Left lung (tissue), 10 donors: ENCODE measurements around the gene MED16. TPM values are rescaled to one million over a fixed set of nuclear protein-coding genes. Genes with fewer than 3 reads are reported as not detected.

Experiments
- ATAC-seq: fragments of 200-7000 bp; cut with Tn5 transposase; one replicate; pipeline ENCODE4 v1.9.1; 2020; ENCODE audit warnings: moderate library complexity
- DNase-seq, 4 donors: peaks; one replicate each; pipeline ENCODE4 v3.0.0-alpha.2; 2013 to 2020
- H3K27ac ChIP-seq, 2 donors: fragments of 200-600 bp; sonication (generic) in 1 of 2; one replicate each; pipeline versions ENCODE4 v1.5.0 to v1.8.0; 2020 to 2021
- H3K27me3 ChIP-seq, 2 donors: fragments of 200-600 bp; sonication (generic) in 1 of 2; one replicate each; pipeline versions ENCODE4 v1.5.0 to v1.8.0; 2020 to 2021
- H3K36me3 ChIP-seq, 2 donors: fragments of 200-600 bp; sonication (generic) in 1 of 2; one replicate each; pipeline versions ENCODE4 v1.5.0 to v1.8.0; 2020 to 2021
- H3K4me1 ChIP-seq, 2 donors: fragments of 200-600 bp; one replicate each; pipeline ENCODE4 v1.8.0; 2021
- H3K4me3 ChIP-seq, 2 donors: fragments of 200-600 bp; sonication (generic) in 1 of 2; one replicate each; pipeline versions ENCODE4 v1.5.0 to v1.8.0; 2020 to 2021; ENCODE audit warnings: mild to moderate bottlenecking in 1 of 2
- H3K9me3 ChIP-seq, 2 donors: fragments of 200-600 bp; sonication (generic) in 1 of 2; one replicate each; pipeline versions ENCODE4 v1.5.0 to v1.8.0; 2020 to 2021
- intact Hi-C, 2 donors: fragments of 100-400 bp; cut with DNase I; formaldehyde crosslinking; loops; one replicate each; pipeline versions ENCODE4 v1.11.2 to v1.14.2; 2022
- polyA plus RNA-seq, 6 donors: library from polyadenylated mRNA; unstranded; fragments of 120-200 nt; gene quantifications; one replicate each; pipeline ENCODE4 v1.2.1, GENCODE V29; 2013; ENCODE audit not compliant: insufficient read length in 6 of 6
- total RNA-seq, 2 donors: library from RNA; stranded (reverse); fragmentation: NEBNext Ultra II Directional; extraction: Animal tissue kit (Norgen Biotek cat#: 25700); gene quantifications; one replicate each; pipeline ENCODE4 v1.2.1, GENCODE V29; 2021
- TF ChIP-seq, protein P1 (sequence below), 2 donors: fragments of 200-600 bp; sonication (generic) in 1 of 2; IDR thresholded peaks; one replicate each; pipeline versions ENCODE4 v1.5.0 to v1.8.0; 2021; ENCODE audit warnings: antibody characterized with exemption in 2 of 2
- donor health status: DM: no; HTN: yes; CAD: no.
- donor health status: DM: no; HTN: no; CAD: no.

MED16 gene
- total and polyA plus RNA-seq, 8 donors = 42.4 to 61.7 (median 53.0) TPM

- intact Hi-C loops = no loop called here
- TF ChIP-seq, protein P1, sequence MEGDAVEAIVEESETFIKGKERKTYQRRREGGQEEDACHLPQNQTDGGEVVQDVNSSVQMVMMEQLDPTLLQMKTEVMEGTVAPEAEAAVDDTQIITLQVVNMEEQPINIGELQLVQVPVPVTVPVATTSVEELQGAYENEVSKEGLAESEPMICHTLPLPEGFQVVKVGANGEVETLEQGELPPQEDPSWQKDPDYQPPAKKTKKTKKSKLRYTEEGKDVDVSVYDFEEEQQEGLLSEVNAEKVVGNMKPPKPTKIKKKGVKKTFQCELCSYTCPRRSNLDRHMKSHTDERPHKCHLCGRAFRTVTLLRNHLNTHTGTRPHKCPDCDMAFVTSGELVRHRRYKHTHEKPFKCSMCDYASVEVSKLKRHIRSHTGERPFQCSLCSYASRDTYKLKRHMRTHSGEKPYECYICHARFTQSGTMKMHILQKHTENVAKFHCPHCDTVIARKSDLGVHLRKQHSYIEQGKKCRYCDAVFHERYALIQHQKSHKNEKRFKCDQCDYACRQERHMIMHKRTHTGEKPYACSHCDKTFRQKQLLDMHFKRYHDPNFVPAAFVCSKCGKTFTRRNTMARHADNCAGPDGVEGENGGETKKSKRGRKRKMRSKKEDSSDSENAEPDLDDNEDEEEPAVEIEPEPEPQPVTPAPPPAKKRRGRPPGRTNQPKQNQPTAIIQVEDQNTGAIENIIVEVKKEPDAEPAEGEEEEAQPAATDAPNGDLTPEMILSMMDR (IDR thresholded peaks at IDR 0.05) = no peak
- DNase-seq = no peak
- H3K36me3 ChIP-seq = peaks cover 0 to 46% of the 10 kb centered on the region in 2 donors
- ATAC-seq = no peak
- no peaks in the 10 kb centered on the region for H3K9me3 ChIP-seq
- H3K27ac ChIP-seq = peak overlapping the region in 1 of 2 donors; percentile 78
- no peak overlapping the region for H3K4me3 ChIP-seq
- H3K27me3 ChIP-seq = no peaks in the 10 kb centered on the region
- H3K4me1 ChIP-seq = peaks cover 0 to 32% of the 10 kb centered on the region in 2 donors
Observed at GRCh38 chr19:868458-869244, 24.3 kb downstream of the MED16 start.

DNA sequence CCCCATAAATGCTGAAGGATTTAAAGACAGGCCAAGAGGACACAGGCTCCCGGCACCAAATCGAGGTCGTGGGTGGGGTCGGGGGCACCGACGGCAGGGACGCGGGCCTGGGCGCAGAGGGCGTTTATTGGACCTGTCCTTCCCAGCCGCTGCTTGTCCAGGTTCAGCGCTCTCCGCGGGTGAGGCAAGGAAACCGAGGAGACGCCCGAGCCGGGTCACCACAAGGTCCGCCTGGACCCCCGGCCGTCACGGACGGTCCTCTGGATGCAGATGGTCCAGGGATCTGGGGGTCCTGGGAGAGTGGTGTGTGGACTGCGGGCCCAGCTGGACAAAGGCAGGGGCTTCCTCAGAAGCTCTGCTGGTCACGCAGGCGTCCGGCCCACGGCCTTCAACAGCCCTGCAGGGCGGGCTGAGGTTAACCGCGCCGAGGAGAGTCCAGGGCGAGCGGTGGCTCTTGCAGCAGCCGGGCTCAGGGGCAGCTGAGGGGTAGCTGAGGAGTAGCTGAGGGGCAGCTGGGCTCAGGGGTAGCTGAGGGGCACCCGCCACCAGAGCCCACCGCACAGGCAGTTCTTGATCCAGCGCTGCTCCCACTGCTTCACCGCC is 25.0 kb downstream of the MED16 start:
- Histone ChIP-seq H3K4me3 (no peak overlapping the region), H3K9me3 (no peaks in the 10 kb centered on the region), H3K4me1 (peaks cover 0 to 39% of the 10 kb centered on the region in 2 donors), H3K27me3 (no peaks in the 10 kb centered on the region), H3K36me3 (peaks cover 0 to 42% of the 10 kb centered on the region in 2 donors), H3K27ac (no peak overlapping the region)
- TF ChIP-seq, protein P1 (IDR thresholded peaks at IDR 0.05) = no peak
- DNase-seq (no peak), ATAC-seq (no peak)
- intact Hi-C loops = no loop called here

GRCh38 chr19:867301-867793 is 25.6 kb downstream of the MED16 start:
- Histone ChIP-seq H3K27ac (no peak overlapping the region), H3K36me3 (peaks cover 0 to 42% of the 10 kb centered on the region in 2 donors), H3K4me3 (no peak overlapping the region), H3K27me3 (no peaks in the 10 kb centered on the region), H3K4me1 (peaks cover 0 to 42% of the 10 kb centered on the region in 2 donors), H3K9me3 (no peaks in the 10 kb centered on the region)
- ATAC-seq (no peak), DNase-seq (no peak)
- intact Hi-C loops = no loop called here
- TF ChIP-seq, protein P1 (IDR thresholded peaks at IDR 0.05) = no peak

DNA sequence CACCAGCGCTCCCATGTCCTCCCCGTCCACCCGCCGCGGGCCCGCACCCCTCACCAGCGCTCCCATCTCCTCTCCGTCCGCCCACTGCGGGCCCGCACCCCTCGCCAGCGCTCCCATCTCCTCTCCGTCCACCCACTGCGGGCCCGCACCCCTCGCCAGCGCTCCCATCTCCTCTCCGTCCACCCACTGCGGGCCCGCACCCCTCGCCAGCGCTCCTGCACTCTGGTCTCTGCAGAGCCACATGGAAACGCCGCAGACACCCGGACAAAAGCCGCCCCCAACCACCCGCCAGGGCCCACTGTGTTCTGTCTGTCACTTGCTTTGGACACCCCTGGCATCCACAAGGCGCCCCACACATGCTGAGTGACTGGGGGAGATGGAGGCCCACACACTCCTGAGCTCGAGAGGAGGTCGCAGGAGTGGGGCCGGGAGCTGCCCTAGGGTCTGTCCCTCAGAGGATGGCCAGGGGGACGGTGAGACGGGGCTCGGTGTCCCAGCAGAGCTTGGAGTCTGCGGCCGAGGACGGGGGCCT is 26.2 kb downstream of the MED16 start:
- Histone ChIP-seq H3K36me3 (peaks cover 0 to 42% of the 10 kb centered on the region in 2 donors), H3K27ac (no peak overlapping the region), H3K27me3 (no peaks in the 10 kb centered on the region), H3K4me1 (peaks cover 0 to 39% of the 10 kb centered on the region in 2 donors), H3K4me3 (no peak overlapping the region), H3K9me3 (no peaks in the 10 kb centered on the region)
- DNase-seq (no peak), ATAC-seq (no peak)
- TF ChIP-seq, protein P1 (IDR thresholded peaks at IDR 0.05) = no peak
- intact Hi-C loops = no loop called here

GRCh38 chr19:863315-863620 is 29.7 kb downstream of the MED16 start:
- Histone ChIP-seq H3K27me3 (peaks cover 0 to 32% of the 10 kb centered on the region in 2 donors), H3K4me3 (peak overlapping the region in 1 of 2 donors; percentile 30), H3K27ac (peak overlapping the region in 1 of 2 donors; percentile 85), H3K9me3 (no peaks in the 10 kb centered on the region), H3K4me1 (peaks cover 0 to 50% of the 10 kb centered on the region in 2 donors), H3K36me3 (peaks cover 0 to 11% of the 10 kb centered on the region in 2 donors)
- ATAC-seq (no peak), DNase-seq (no peak)
- intact Hi-C loops = no loop called here
- TF ChIP-seq, protein P1 (IDR thresholded peaks at IDR 0.05) = no peak
